Nephron (organoid): ENCODE measurements around the gene CEND1.

Source experiments
- H3K27ac Mint-ChIP-seq, 3 experiments: 2 replicates each; pipeline ENCODE4 v1.8.0; 2020; ENCODE audit warnings: mixed read lengths in 3 of 3, mild to moderate bottlenecking in 2 of 3, moderate library complexity in 1 of 3
- H3K27me3 Mint-ChIP-seq: 2 replicates; pipeline ENCODE4 v1.8.0; 2021; ENCODE audit warnings: low read depth, mild to moderate bottlenecking, moderate library complexity, mixed read lengths
- H3K36me3 Mint-ChIP-seq: 2 replicates; pipeline ENCODE4 v1.8.0; 2020; ENCODE audit warnings: low read depth, mixed read lengths
- H3K4me1 Mint-ChIP-seq: 2 replicates; pipeline ENCODE4 v1.8.0; 2020; ENCODE audit warnings: mixed read lengths
- H3K4me3 Mint-ChIP-seq, 3 experiments: 2 replicates each; pipeline ENCODE4 v1.8.0; 2020; ENCODE audit warnings: mild to moderate bottlenecking in 3 of 3, mixed read lengths in 3 of 3, moderate library complexity in 2 of 3
- H3K9me3 Mint-ChIP-seq: 2 replicates; pipeline ENCODE4 v1.8.0; 2020; ENCODE audit warnings: mixed read lengths
- TF ChIP-seq, protein P1 (sequence below), 3 experiments: fragments of 200-600 bp; sonication (generic); IDR thresholded peaks; one replicate each; pipeline ENCODE4 v1.5.0; 2021; ENCODE audit warnings: antibody characterized with exemption in 3 of 3; ENCODE audit not compliant: unreplicated experiment in 3 of 3

Gene CEND1

GRCh38 chr11:779955-780532, 9.8 kb downstream of the CEND1 start:
- Mint-ChIP-seq H3K4me3 (peak overlapping the region; percentile 34 to 84 (median 46)), H3K4me1 (peaks cover 16% of the 10 kb centered on the region), H3K27ac (no peak overlapping the region), H3K36me3 (peaks cover 6% of the 10 kb centered on the region), H3K9me3 (no peaks in the 10 kb centered on the region), H3K27me3 (peaks cover 6% of the 10 kb centered on the region)
- TF ChIP-seq, protein P1, sequence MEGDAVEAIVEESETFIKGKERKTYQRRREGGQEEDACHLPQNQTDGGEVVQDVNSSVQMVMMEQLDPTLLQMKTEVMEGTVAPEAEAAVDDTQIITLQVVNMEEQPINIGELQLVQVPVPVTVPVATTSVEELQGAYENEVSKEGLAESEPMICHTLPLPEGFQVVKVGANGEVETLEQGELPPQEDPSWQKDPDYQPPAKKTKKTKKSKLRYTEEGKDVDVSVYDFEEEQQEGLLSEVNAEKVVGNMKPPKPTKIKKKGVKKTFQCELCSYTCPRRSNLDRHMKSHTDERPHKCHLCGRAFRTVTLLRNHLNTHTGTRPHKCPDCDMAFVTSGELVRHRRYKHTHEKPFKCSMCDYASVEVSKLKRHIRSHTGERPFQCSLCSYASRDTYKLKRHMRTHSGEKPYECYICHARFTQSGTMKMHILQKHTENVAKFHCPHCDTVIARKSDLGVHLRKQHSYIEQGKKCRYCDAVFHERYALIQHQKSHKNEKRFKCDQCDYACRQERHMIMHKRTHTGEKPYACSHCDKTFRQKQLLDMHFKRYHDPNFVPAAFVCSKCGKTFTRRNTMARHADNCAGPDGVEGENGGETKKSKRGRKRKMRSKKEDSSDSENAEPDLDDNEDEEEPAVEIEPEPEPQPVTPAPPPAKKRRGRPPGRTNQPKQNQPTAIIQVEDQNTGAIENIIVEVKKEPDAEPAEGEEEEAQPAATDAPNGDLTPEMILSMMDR (IDR thresholded peaks at IDR 0.05; ENCODE audit: unreplicated experiment in 3 of 3): no peak

GRCh38 chr11:778976-779954, 10.6 kb downstream of the CEND1 start:
- H3K4me3 Mint-ChIP-seq: peak overlapping the region; percentile 58 to 65 (median 63)
- TF ChIP-seq, protein P1 (IDR thresholded peaks at IDR 0.05; ENCODE audit: unreplicated experiment in 3 of 3): no peak
- no peak overlapping the region for H3K27ac Mint-ChIP-seq
- H3K36me3 Mint-ChIP-seq: peaks cover 6% of the 10 kb centered on the region
- no peaks in the 10 kb centered on the region for H3K9me3 Mint-ChIP-seq
- peaks cover 6% of the 10 kb centered on the region for H3K27me3 Mint-ChIP-seq
- peaks cover 16% of the 10 kb centered on the region for H3K4me1 Mint-ChIP-seq

DNA sequence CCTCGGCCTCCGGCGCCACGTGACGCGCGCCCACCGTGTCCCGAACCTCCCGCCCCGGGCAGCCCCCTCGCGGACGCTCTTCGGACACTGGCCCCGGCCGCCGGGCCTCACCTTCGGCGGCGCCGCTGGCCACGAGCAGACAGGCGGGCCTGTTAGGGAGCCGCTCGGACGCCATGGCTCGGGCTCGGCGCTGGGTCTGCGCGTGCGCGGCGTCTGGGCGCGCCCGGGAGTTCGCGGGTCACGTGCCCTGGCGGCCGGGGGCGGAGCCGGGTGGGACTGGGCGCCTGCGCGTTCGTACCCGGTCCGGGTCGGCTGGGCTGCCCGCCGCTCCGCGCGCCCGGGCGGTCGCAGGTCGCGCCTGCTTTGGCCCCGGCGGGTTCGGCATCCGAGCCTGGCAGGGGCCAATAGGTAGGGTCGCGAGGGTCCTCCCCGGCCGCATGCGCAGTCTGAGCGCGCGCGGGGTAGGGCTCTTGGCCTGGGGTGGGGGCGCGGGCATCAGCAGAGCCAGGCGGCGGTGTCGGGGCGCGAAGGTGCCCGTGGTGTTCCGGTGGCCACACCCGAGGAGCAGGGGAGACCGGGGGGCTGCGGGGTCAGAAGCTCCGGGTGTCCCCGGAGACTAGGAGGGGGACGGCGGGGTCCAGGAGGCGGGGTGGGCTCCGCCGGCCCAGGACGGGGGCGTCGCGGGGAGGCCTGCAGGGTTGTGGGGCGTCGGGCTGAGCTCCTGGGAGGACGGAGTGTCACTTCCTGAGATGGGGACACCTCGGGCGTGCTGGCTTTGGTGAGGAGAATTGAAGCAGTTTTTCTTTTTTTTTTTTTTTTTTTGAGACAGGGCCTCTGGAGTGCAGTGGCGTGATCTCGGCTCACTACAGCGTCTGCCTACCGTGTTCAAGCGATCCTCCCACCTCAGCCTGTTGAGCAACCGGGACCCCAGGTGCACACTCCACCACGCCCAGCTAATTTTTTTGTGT, 12.3 kb downstream of the CEND1 start, which contains the start of gene GATD1:
Gene GATD1, minus strand, starts transcription at position 200 of the 968 bp plus-strand sequence. Its CDS starts 25 bp downstream, at position 175.
- peaks cover 6% of the 10 kb centered on the region for H3K27me3 Mint-ChIP-seq
- H3K9me3 Mint-ChIP-seq: no peaks in the 10 kb centered on the region
- H3K4me1 Mint-ChIP-seq: peaks cover 4% of the 10 kb centered on the region
- no peaks in the 10 kb centered on the region for H3K36me3 Mint-ChIP-seq
- TF ChIP-seq, protein P1 (IDR thresholded peaks at IDR 0.05; ENCODE audit: unreplicated experiment in 3 of 3): no peak
- H3K27ac Mint-ChIP-seq: peak within 1 kb of the TSS in 2 of 3 experiments; percentile 58 to 60
- peak within 1 kb of the TSS; percentile 83 to 88 (median 86) for H3K4me3 Mint-ChIP-seq

- TF ChIP-seq, protein P1 (IDR thresholded peaks at IDR 0.05; ENCODE audit: unreplicated experiment in 3 of 3): no peak
- Mint-ChIP-seq H3K27ac (peak overlapping the region in 2 of 3 experiments; percentile 58 to 60), H3K4me3 (peak overlapping the region; percentile 83 to 88 (median 86)), H3K27me3 (peaks cover 6% of the 10 kb centered on the region), H3K9me3 (no peaks in the 10 kb centered on the region), H3K36me3 (no peaks in the 10 kb centered on the region), H3K4me1 (peaks cover 4% of the 10 kb centered on the region)
Observed at GRCh38 chr11:776561-777287, 13.2 kb downstream of the CEND1 start.

DNA sequence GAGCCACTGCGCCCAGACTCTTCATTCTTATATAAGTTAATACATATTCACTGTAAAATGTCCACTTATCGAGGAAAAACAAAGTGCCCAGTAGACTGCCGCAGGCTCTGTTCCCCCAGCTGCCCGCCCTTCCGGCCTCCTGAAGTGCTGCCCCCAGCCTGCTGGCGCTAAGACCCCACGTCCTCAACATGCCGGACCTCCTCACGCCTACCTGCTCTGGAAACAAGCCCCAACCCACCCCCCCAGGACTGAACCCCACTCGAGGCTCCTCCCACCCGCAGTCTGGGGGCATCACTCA, 13.7 kb downstream of the CEND1 start:
- peaks cover 6% of the 10 kb centered on the region for H3K27me3 Mint-ChIP-seq
- TF ChIP-seq, protein P1 (IDR thresholded peaks at IDR 0.05; ENCODE audit: unreplicated experiment in 3 of 3): no peak
- H3K27ac Mint-ChIP-seq: peak overlapping the region in 2 of 3 experiments; percentile 58 to 60
- no peaks in the 10 kb centered on the region for H3K9me3 Mint-ChIP-seq
- H3K4me3 Mint-ChIP-seq: peak overlapping the region; percentile 83 to 88 (median 86)
- peaks cover 4% of the 10 kb centered on the region for H3K4me1 Mint-ChIP-seq
- H3K36me3 Mint-ChIP-seq: no peaks in the 10 kb centered on the region
